Bronchial epithelial cell (primary cell): ENCODE data around the gene RASA4. TPM values are rescaled to one million over a fixed set of nuclear protein-coding genes. Genes with fewer than 3 reads are reported as not detected.
"Not testable (repeated sequence)": the region's sequence is repeated elsewhere in the genome, so short reads cannot be mapped to it uniquely, and the experiment has no call there.

Source experiments
- DNase-seq: peaks from one replicate; pipeline ENCODE4 v3.0.0-alpha.2; 2010; ENCODE audit warnings: low read depth
- FAIRE-seq: peaks from 2 replicates; lab custom pipeline; 2011; peaks lifted over from hg19 to GRCh38; lab: Jason Lieb, UNC
- H3K27me3 ChIP-seq: 2 replicates; pipeline ENCODE4 v1.5.1; 2011; ENCODE audit warnings: low read length; ENCODE audit not compliant: control insufficient read depth, insufficient read depth
- H3K36me3 ChIP-seq: 2 replicates; pipeline ENCODE4 v1.5.1; 2011; ENCODE audit warnings: low read length; ENCODE audit not compliant: control insufficient read depth, insufficient read depth
- H3K4me3 ChIP-seq: 2 replicates; pipeline ENCODE4 v1.5.1; 2011; ENCODE audit warnings: mild to moderate bottlenecking, low read depth, low read length, control low read depth
- total RNA-seq: library from RNA; depleted of rRNA; stranded (reverse); fragments of >200 nt; gene quantifications from 2 replicates; pipeline ENCODE4 v1.2.1, GENCODE V29; 2014
- TF ChIP-seq, protein P1 (sequence below): IDR thresholded peaks from 2 replicates; pipeline ENCODE4 v1.5.1; 2011; ENCODE audit warnings: mild to moderate bottlenecking, moderate library complexity, low read length, control low read depth, inconsistent platforms; ENCODE audit not compliant: insufficient read depth, severe bottlenecking

RASA4 gene
- total RNA-seq, 1 donor from 2014 or later = 2.4 TPM

DNA sequence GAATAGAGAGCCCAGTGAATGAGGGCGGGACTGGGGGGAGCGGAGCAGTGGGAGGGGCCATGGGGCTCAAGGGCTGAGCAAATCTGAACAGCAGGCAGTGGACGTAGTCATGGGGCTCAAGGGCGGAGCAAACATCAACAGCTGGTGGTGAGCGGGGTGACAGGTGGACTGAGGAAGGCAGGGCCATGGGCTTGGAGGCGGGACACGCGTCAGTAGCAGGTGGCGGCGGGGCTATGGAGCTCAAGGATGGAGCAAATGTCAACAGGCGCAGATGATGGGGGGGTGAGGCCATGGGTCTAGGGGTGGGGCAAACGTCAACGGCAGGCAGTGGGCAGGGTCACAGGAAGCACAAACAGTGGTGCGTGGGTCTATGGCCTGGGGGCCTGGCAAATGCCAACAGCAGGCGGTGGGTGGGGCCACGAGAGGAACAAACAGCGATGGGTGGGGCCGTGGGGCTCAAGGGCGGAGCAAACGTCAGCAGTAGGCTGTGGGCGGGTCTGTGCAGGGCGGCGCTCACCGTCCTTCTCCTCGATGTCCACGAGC, 24.0 kb downstream of the RASA4 start:
- H3K36me3 ChIP-seq, H3K27me3 ChIP-seq, H3K4me3 ChIP-seq, DNase-seq, FAIRE-seq: not testable (repeated sequence)

DNA sequence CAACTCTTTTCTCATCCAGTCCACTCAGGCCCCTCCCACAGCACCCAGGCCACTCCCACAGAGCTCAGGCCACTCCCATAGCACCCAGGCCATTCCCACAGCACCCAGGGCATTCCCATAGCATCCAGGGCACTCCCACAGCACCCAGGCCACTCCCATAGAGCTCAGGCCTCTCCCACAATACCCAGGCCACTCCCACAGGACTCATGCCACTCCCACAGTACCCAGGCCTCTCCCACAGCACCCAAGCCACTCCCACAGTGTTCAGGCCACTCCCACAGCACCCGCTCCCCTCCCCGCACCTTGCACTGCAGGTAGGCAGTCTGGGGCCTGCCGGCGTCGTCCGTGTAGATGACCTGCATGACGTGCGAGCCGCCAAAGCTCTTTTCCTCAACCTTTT, 26.7 kb downstream of the RASA4 start:
- H3K27me3 ChIP-seq, DNase-seq, H3K4me3 ChIP-seq, FAIRE-seq, H3K36me3 ChIP-seq: not testable (repeated sequence)

DNA sequence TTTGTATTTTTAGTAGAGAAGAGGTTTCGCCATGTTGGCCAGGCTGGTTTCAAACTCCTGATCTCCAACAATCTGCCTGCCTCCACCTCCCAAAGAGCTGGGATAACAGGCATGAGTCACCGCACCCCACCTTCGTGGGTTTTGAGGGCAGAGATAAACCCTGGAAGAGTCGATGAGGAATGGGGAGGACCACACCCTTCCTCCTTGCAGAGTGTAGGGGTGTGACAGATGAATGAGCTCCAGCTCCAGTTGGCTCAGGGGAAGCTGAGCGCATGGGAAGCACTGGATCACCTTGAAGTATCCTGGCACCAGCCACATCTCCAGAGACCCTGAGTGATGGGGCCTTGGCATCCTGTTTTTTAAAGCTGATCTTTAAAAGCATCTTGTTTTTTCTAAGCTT, 33.1 kb downstream of the RASA4 start:
- DNase-seq, H3K4me3 ChIP-seq, H3K27me3 ChIP-seq, H3K36me3 ChIP-seq, FAIRE-seq: not testable (repeated sequence)

DNA sequence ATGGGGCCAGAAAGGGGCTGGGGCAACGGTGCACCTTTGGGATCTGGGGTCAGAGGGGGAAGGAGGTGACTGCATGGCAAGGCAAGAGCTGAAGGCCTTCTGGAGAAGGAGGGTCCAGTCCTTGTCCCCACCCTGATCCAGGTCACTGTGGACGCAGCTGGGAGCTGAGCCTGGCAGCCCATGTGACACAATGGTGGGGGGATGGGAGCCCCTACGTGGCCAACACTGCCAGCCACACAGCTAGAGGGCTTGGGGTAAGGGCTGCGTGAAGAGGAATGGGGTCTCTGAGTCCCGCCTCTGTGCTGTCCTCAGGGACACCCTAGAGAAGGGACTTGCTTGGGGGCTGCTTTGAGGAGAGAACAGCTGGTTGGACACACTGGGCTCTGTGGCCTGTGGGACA, 34.8 kb downstream of the RASA4 start:
- not testable (repeated sequence) for H3K36me3 ChIP-seq, H3K4me3 ChIP-seq, FAIRE-seq, DNase-seq, H3K27me3 ChIP-seq

DNA sequence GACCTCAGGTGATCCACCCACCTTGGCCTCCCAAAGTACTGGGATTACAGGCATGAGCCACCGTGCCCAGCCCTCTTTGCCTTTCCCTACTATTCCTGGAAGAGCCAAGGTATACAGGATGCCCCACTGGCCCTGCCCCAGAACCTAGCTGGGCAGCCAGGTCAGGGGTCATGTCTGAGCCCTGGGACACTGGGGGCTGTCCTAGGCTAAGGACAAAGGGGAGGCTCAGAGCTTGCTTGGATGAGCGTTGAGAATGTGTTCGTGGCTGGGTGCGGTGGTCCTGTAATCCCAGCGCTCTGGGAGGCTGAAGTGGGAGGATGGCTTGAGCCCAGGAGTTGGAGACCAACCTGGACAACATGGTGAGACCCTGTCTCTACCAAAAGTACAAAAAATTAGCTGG, 38.1 kb downstream of the RASA4 start:
- H3K4me3 ChIP-seq, FAIRE-seq, DNase-seq, H3K27me3 ChIP-seq, H3K36me3 ChIP-seq: not testable (repeated sequence)

DNA sequence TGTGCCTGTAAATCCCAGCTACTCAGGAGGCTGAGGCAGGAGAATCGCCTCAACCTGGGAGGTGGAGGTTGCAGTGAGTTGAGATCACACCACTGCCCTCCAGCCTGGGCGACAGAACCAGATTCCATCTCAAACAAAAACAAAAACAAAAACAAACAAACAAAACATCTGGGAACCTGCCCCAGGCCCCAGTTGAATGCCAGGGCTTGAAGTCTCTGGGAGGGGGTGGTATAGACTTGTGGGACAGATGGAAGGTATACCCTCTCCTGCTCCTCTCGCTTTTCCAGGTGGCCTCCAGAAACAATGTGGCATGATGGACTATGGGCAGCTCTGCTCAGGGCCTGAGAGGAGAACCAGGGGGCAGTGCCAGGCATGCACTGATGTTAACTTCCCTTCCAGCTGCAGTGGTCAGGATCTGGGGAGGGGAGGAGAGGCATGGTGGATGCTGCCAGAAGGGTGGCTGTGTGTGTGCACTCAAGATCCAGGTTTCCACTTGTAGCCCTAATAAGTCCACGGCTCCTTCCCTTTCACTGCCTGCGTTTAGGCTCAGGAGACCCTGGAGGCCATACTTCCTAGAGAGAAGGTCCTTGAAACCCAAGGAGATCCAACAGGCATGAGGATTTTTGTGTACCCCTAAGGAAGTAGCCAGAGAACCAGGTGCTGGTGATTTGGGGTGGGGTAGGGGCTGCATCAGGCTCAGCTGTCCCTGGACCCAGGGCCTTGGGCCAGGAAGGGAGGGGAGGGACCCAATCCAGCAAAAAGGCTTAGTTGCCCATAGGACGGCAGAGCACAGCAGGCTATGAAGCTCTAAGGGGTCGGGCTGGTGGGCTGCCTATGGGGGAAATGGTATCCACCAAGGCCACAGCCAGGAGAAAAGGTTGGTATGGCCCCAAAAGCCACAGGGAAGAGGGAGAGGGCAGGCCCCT, 39.0 kb downstream of the RASA4 start:
- not testable (repeated sequence) for H3K36me3 ChIP-seq, H3K27me3 ChIP-seq, H3K4me3 ChIP-seq, FAIRE-seq, DNase-seq

DNA sequence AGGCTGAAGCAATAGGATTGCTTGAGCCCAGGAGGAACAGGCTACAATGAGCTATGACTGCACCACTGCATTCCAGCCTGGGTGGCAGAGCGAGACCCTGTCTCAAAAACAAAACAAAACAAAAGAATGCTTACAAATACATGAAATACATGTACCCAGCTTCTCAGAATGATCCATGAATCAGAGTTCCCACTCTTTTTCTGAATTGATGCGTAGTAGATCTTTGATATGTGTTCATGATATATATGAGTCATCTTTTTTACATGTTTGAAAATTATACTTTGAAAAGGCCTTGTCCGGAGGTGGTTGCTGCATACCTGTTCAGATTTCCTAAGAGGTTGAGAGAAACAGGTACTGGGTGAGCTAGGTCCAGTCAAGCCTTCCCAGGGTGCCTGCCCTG, 40.2 kb downstream of the RASA4 start:
- not testable (repeated sequence) for FAIRE-seq, DNase-seq

DNA sequence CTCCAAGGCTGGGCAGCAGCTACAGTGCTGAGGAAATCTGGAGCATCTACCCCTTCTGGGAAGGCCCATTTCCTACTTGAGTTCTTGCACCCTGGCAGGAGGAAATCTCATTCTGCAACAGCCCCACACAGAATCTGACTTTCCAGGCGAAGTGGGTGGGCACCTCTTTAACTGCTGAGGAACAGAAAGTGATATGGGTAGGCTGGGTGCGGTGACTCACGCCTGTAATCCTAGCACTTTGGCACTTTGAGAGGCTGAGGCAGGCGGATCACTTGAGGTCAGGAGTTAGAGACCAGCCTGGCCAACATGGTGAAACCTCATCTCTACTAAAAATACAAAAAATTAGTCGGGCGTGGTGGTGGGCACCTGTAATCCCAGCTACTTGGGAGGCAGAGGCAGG, 41.9 kb downstream of the RASA4 start:
- not testable (repeated sequence) for FAIRE-seq, H3K36me3 ChIP-seq, H3K4me3 ChIP-seq, H3K27me3 ChIP-seq, DNase-seq

More for the DNA sequence above, 40.2 kb downstream of the RASA4 start:
- H3K27me3 ChIP-seq, H3K36me3 ChIP-seq, H3K4me3 ChIP-seq: not testable (repeated sequence)

DNA sequence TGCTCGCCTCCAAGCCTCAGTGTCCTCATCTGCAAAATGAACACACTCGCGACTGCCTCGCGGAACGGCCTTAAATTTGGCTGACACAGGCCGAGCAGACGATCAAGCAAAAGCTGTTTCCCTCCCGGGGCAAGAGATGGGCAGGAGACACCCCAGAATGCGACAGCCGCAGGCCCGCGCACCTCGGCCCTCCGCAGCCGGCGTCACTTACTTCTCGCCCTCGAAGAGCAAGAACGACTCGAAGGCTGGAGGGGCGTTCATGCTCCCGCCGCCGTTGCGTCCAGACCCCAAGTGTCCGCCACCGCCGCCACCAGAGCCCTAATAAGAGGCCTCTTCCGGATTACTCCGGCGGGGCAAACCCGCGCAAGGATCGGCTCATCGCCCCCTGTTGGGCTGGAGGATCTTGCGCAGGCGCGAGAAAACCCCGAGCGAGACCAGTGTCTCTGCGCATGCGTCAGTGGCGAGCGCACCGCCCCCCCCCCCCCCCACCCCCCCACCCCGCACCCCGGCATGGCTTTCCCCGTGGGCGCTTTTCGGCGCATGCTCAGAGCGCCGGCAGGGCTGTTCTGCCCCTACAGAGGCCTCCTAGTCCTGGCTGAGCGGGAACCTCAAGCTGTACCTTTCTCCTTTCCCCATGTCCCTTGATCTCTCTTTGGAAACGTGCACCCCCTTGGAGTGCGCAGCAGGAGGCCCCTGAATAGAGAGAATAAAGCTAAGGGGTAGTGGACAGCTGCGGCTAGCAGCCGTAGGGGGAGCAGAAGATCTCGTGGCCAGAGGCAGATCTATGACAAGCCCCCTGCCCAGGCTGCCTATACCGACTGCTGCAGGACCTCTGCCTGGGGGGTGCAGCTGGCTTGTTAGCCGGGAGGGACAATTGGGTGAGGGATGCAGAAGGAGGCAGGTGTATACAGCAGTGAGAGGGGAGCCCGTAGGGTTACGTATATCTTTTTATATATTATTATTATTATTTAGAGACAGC, 44.0 kb downstream of the RASA4 start, which contains the start of gene POLR2J3:
TSS of gene POLR2J3 (minus strand) at position 323 of the 979 bp plus-strand sequence. CDS start at position 261, 62 bp downstream.
- not testable (repeated sequence) for H3K27me3 ChIP-seq, FAIRE-seq

DNA sequence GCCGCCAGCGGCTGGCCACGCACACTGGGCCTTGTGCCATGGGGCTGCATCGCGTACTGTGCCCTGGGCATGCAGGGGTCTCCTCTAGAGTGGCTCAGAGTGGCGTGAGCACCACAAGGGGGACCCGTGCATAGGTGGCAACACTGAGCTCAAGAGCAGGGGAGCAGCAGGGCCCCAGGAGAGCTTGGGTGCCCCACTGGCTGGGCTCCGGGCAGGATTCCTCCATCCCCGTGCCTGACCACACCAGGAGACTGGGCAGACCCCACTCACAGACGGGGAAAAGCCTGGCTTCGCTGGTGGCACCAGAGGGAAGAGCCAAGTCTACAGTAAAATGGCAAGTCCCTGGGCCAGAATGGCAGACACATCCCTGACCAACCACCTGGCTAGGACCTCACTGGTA, 47.9 kb downstream of the RASA4 start:
- FAIRE-seq, H3K4me3 ChIP-seq, H3K36me3 ChIP-seq, DNase-seq, H3K27me3 ChIP-seq: not testable (repeated sequence)

More for the DNA sequence above, 44.0 kb downstream of the RASA4 start, which contains the start of gene POLR2J3:
- peak within 1 kb of the TSS; percentile 58 for H3K4me3 ChIP-seq
- TF ChIP-seq, protein P1, sequence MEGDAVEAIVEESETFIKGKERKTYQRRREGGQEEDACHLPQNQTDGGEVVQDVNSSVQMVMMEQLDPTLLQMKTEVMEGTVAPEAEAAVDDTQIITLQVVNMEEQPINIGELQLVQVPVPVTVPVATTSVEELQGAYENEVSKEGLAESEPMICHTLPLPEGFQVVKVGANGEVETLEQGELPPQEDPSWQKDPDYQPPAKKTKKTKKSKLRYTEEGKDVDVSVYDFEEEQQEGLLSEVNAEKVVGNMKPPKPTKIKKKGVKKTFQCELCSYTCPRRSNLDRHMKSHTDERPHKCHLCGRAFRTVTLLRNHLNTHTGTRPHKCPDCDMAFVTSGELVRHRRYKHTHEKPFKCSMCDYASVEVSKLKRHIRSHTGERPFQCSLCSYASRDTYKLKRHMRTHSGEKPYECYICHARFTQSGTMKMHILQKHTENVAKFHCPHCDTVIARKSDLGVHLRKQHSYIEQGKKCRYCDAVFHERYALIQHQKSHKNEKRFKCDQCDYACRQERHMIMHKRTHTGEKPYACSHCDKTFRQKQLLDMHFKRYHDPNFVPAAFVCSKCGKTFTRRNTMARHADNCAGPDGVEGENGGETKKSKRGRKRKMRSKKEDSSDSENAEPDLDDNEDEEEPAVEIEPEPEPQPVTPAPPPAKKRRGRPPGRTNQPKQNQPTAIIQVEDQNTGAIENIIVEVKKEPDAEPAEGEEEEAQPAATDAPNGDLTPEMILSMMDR = peak; percentile 52
- DNase-seq = peak; percentile 67
- H3K36me3 ChIP-seq = not testable (repeated sequence)

DNA sequence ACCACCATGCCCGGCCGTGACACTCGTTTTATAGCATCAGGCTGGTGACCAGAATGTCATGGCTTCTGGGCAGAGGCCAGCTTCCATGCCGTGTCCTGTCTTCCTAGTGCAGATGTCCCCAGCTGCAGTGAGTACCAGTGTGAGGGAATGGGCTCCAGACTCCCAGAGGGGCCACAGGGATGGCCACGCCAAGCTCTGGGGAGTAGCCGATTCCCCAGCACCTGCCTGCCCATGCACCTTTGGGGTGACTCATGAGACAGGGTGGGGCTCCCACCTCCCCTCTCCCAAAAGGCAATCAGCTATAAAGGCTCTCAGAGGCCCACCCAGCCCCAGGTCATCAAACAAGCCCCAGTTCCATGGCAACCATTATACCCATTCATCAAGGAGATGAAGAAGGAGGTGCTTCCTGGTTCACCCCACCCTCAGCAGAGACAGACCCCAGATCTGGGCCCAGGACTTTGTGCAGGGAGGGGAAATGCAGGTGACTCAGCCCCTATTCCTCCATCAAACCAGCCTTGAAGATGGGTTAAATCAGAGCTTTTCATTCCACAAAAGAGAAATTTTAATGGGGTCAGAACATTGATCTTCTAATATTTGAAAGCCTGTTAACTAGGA, 65.6 kb downstream of the RASA4 start, which contains the start of gene SPDYE2:
TSS of gene SPDYE2 (plus strand) at position 419 of the 615 bp plus-strand sequence. CDS start 2,030 bp downstream, outside the sequence.
- FAIRE-seq, H3K36me3 ChIP-seq, DNase-seq, H3K27me3 ChIP-seq, H3K4me3 ChIP-seq: not testable (repeated sequence)

DNA sequence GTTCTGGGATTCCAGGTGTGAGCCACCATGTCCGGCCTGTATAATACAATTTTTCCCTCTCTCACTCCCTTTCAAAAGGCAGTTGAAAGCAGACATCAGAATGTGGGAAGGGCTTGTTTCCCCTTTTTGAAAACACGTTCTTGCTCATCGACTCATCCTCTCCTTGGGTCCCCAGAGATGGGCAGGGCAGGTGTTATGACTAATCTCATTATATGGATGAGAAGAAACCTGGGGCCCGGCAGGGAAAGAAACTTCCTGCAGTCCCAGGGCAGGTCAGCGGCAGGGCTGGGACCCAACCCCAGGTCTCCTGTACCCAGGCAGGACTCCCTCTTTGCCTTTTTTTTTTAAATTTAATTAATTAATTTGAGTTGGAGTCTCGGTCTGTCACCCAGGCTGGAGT, 70.2 kb downstream of the RASA4 start:
- DNase-seq, H3K4me3 ChIP-seq, FAIRE-seq, H3K27me3 ChIP-seq, H3K36me3 ChIP-seq: not testable (repeated sequence)
